Measurements from ENCODE around the gene REEP6.

REEP6 gene

GRCh38 chr19:1445932-1446712, 44.9 kb upstream of the REEP6 start:
- Histone ChIP-seq H3F3A (ENCODE audit: insufficient read depth, low read length) (peaks cover 46% of the 10 kb centered on the region), H3K36me3 (replicated peaks; ENCODE audit: insufficient read depth, low read length) (peaks cover 5% of the 10 kb centered on the region; the same call in 1 of the 2 replicates), H3K9me2 (replicated peaks; ENCODE audit: insufficient read depth, low read length) (no peaks in the 10 kb centered on the region), H3K27ac (ENCODE audit: low read length) (no peak overlapping the region), H3K79me2 (ENCODE audit: low read length) (peaks cover 2% of the 10 kb centered on the region), H3K9me3 (replicated peaks; ENCODE audit: insufficient read depth, low read length) (no peaks in the 10 kb centered on the region), H3K4me3 (ENCODE audit: low read length) (no peak overlapping the region), H4K20me1 (ENCODE audit: insufficient read depth, low read length) (peaks cover 3% of the 10 kb centered on the region; the same call in 1 of the 2 replicates), H2AFZ (ENCODE audit: low read length) (no peak overlapping the region), H3K27me3 (replicated peaks; ENCODE audit: insufficient read depth, low read length) (peaks cover 53% of the 10 kb centered on the region), H3K4me1 (ENCODE audit: low read length) (peaks cover 28% of the 10 kb centered on the region), H3K9ac (ENCODE audit: low read length) (no peak overlapping the region), H3K4me2 (ENCODE audit: low read depth, low read length) (no peak overlapping the region)
- TF ChIP-seq EZH2 (optimal IDR thresholded peaks at IDR 0.05; ENCODE audit: low read depth, low read length) (no peak), EZH2phosphoT487 (IDR thresholded peaks at IDR 0.05; ENCODE audit: low read length) (no peak), CTCF (IDR thresholded peaks at IDR 0.05; ENCODE audit: low read length) (no peak)
- DNase-seq = no peak

- H3F3A ChIP-seq (ENCODE audit: insufficient read depth, low read length) = peaks cover 38% of the 10 kb centered on the region
- no peak overlapping the region for H3K4me2 ChIP-seq (ENCODE audit: low read depth, low read length)
- no peaks in the 10 kb centered on the region for H3K36me3 ChIP-seq (replicated peaks; ENCODE audit: insufficient read depth, low read length)
- no peaks in the 10 kb centered on the region for H3K9me2 ChIP-seq (replicated peaks; ENCODE audit: insufficient read depth, low read length)
- peaks cover 3% of the 10 kb centered on the region; the same call in 1 of the 2 replicates for H4K20me1 ChIP-seq (ENCODE audit: insufficient read depth, low read length)
- H3K4me1 ChIP-seq (ENCODE audit: low read length) = peaks cover 24% of the 10 kb centered on the region
- H3K79me2 ChIP-seq (ENCODE audit: low read length) = no peaks in the 10 kb centered on the region
- TF ChIP-seq EZH2phosphoT487 (IDR thresholded peaks at IDR 0.05; ENCODE audit: low read length) (0 out of 2 replicates have a peak, but pooled peaks have one; percentile 36), CTCF (IDR thresholded peaks at IDR 0.05; ENCODE audit: low read length) (no peak), EZH2 (optimal IDR thresholded peaks at IDR 0.05; ENCODE audit: low read depth, low read length) (peak; percentile 58)
- H3K4me3 ChIP-seq (ENCODE audit: low read length) = no peak overlapping the region
- DNase-seq = no peak
- no peak overlapping the region for H2AFZ ChIP-seq (ENCODE audit: low read length)
- H3K27ac ChIP-seq (ENCODE audit: low read length) = no peak overlapping the region
- H3K27me3 ChIP-seq (replicated peaks; ENCODE audit: insufficient read depth, low read length) = peaks cover 60% of the 10 kb centered on the region
- H3K9me3 ChIP-seq (replicated peaks; ENCODE audit: insufficient read depth, low read length) = no peaks in the 10 kb centered on the region
- H3K9ac ChIP-seq (ENCODE audit: low read length) = no peak overlapping the region
These were observed 44.1 kb upstream of the REEP6 start for GRCh38 chr19:1446713-1447481.

GRCh38 chr19:1447504-1447903, 43.5 kb upstream of the REEP6 start:
- Histone ChIP-seq H4K20me1 (ENCODE audit: insufficient read depth, low read length) (no peaks in the 10 kb centered on the region; the same call in 1 of the 2 replicates), H3K9me2 (replicated peaks; ENCODE audit: insufficient read depth, low read length) (no peaks in the 10 kb centered on the region), H2AFZ (ENCODE audit: low read length) (no peak overlapping the region), H3K79me2 (ENCODE audit: low read length) (no peaks in the 10 kb centered on the region), H3K4me3 (ENCODE audit: low read length) (no peak overlapping the region), H3K9me3 (replicated peaks; ENCODE audit: insufficient read depth, low read length) (no peaks in the 10 kb centered on the region), H3K4me1 (ENCODE audit: low read length) (peaks cover 19% of the 10 kb centered on the region), H3F3A (ENCODE audit: insufficient read depth, low read length) (peaks cover 32% of the 10 kb centered on the region), H3K27ac (ENCODE audit: low read length) (no peak overlapping the region), H3K36me3 (replicated peaks; ENCODE audit: insufficient read depth, low read length) (no peaks in the 10 kb centered on the region), H3K27me3 (replicated peaks; ENCODE audit: insufficient read depth, low read length) (peaks cover 67% of the 10 kb centered on the region), H3K9ac (ENCODE audit: low read length) (no peak overlapping the region), H3K4me2 (ENCODE audit: low read depth, low read length) (no peak overlapping the region)
- DNase-seq = no peak
- TF ChIP-seq EZH2phosphoT487 (IDR thresholded peaks at IDR 0.05; ENCODE audit: low read length) (no peak), CTCF (IDR thresholded peaks at IDR 0.05; ENCODE audit: low read length) (no peak), EZH2 (optimal IDR thresholded peaks at IDR 0.05; ENCODE audit: low read depth, low read length) (no peak)

Data from MM.1S (cell line).